SK-N-SH (cell line): ENCODE measurements around the gene R3HDM2. TPM values are rescaled to one million over a fixed set of nuclear protein-coding genes. Genes with fewer than 3 reads are reported as not detected.

ENCODE experiments used
- CTCF ChIA-PET: fragments of 300-600, 350-600 bp; formaldehyde crosslinking; extraction: SDS; loops from one replicate; lab custom pipeline; 2021; lab: Yijun Ruan, JAX
- POLR2A ChIA-PET: fragments of 350-600 bp; sonication (Branson Sonifier 250); formaldehyde crosslinking; extraction: SDS; loops from one replicate; lab custom pipeline; 2020; ENCODE audit warnings: antibody characterized with exemption, inconsistent platforms; lab: Yijun Ruan, JAX
- DNase-seq: peaks from one replicate; pipeline ENCODE4 v3.0.0; 2012
- H2AFZ ChIP-seq: fragments of 200-600 bp; sonication (generic); 2 replicates; pipeline ENCODE4 v1.8.1; 2016; ENCODE audit warnings: antibody characterized with exemption, mild to moderate bottlenecking, low read depth
- H3F3A ChIP-seq: fragments of 200-600 bp; sonication (generic); replicated peaks from 2 replicates; pipeline ENCODE3; 2016; ENCODE audit warnings: antibody characterized with exemption, mild to moderate bottlenecking; ENCODE audit not compliant: insufficient read depth
- H3K27ac ChIP-seq, 2 experiments: fragments of 200-500 bp in 1 of 2; fragments of 200-600 bp in 1 of 2; sonication (Bioruptor generic) in 1 of 2; sonication (generic), shearing (Covaris generic) in 1 of 2; 2 replicates each; pipeline versions ENCODE4 v1.5.1 to v1.6.1; 2014 to 2016; ENCODE audit warnings: low read depth in 2 of 2, inconsistent platforms in 1 of 2, low read length in 1 of 2, mild to moderate bottlenecking in 1 of 2, mixed read lengths in 1 of 2
- H3K27me3 ChIP-seq: fragments of 200-600 bp; sonication (generic), shearing (Covaris generic); 2 replicates; pipeline ENCODE4 v1.6.1; 2016; ENCODE audit warnings: mixed run types; ENCODE audit not compliant: insufficient read depth
- H3K36me3 ChIP-seq, 2 experiments: fragments of 200-500 bp in 1 of 2; fragments of 200-600 bp in 1 of 2; sonication (Bioruptor generic) in 1 of 2; sonication (generic) in 1 of 2; replicated peaks in 1 of 2; 2 replicates each; pipeline versions ENCODE3 to v1.5.1; 2014 to 2016; ENCODE audit warnings: low read length in 1 of 2, mild to moderate bottlenecking in 1 of 2; ENCODE audit not compliant: insufficient read depth in 2 of 2, control insufficient read depth in 1 of 2
- H3K4me1 ChIP-seq, 2 experiments: fragments of 200-500 bp in 1 of 2; fragments of 200-600 bp in 1 of 2; sonication (Bioruptor generic) in 1 of 2; sonication (generic), shearing (Covaris generic) in 1 of 2; 2 replicates each; pipeline versions ENCODE4 v1.5.1 to v1.6.1; 2014 to 2016; ENCODE audit warnings: low read depth in 1 of 2, low read length in 1 of 2, mixed run types in 1 of 2; ENCODE audit not compliant: insufficient read depth in 2 of 2, control insufficient read depth in 1 of 2
- H3K4me2 ChIP-seq: fragments of 200-600 bp; sonication (generic), shearing (Covaris generic); 2 replicates; pipeline ENCODE4 v1.6.1; 2017; ENCODE audit warnings: mixed run types
- H3K4me3 ChIP-seq, 2 experiments: fragments of 200-500 bp in 1 of 2; fragments of 200-600 bp in 1 of 2; sonication (Bioruptor generic) in 1 of 2; sonication (generic), shearing (Covaris generic) in 1 of 2; 2 replicates each; pipeline versions ENCODE4 v1.5.1 to v1.8.1; 2014 to 2016; ENCODE audit warnings: low read depth in 2 of 2, inconsistent platforms in 1 of 2, low read length in 1 of 2, mild to moderate bottlenecking in 1 of 2, mixed read lengths in 1 of 2, moderate library complexity in 1 of 2
- H3K79me2 ChIP-seq: fragments of 200-600 bp; sonication (generic); 2 replicates; pipeline ENCODE4 v1.8.1; 2017; ENCODE audit warnings: mild to moderate bottlenecking; ENCODE audit not compliant: insufficient read depth
- H3K9ac ChIP-seq: fragments of 200-600 bp; sonication (generic); 2 replicates; pipeline ENCODE4 v1.6.1; 2017; ENCODE audit warnings: mixed run types
- H3K9me2 ChIP-seq: fragments of 200-600 bp; sonication (generic); 2 replicates; pipeline ENCODE4 v1.6.1; 2017; ENCODE audit warnings: mixed run types
- H3K9me3 ChIP-seq: fragments of 200-600 bp; sonication (generic); 2 replicates; pipeline ENCODE4 v1.6.1; 2017; ENCODE audit warnings: mixed run types, mild to moderate bottlenecking, moderate library complexity
- H4K20me1 ChIP-seq: fragments of 200-600 bp; sonication (generic); 2 replicates; pipeline ENCODE4 v1.6.1; 2017; ENCODE audit warnings: mild to moderate bottlenecking, mixed run types; ENCODE audit not compliant: insufficient read depth
- EP300 ChIP-seq, 2 experiments: IDR thresholded peaks; 2 replicates each; pipeline versions ENCODE4 v1.4.0 to v1.6.1; 2012; ENCODE audit warnings: borderline replicate concordance in 1 of 2, low read depth in 1 of 2, low read length in 1 of 2
- EZH2phosphoT487 ChIP-seq: fragments of 200-600 bp; sonication (generic); IDR thresholded peaks from 2 replicates; pipeline ENCODE4 v1.6.1; 2017; ENCODE audit warnings: low read depth, mixed run types, mild to moderate bottlenecking, antibody characterized with exemption, moderate library complexity, borderline replicate concordance
- FOXJ3 ChIP-seq: sonication (generic); formaldehyde crosslinking; IDR thresholded peaks from 2 replicates; pipeline ENCODE4 v1.5.1; 2020; ENCODE audit warnings: mild to moderate bottlenecking, missing genetic modification reagents
- NRF1 ChIP-seq: IDR thresholded peaks from 2 replicates; pipeline ENCODE4 v1.6.1; 2012; ENCODE audit warnings: low read depth, mild to moderate bottlenecking, low read length
- WGBS: methylation state at CpG from one replicate; pipeline ENCODE4 v1.1.6; 2017; ENCODE audit warnings: low lambda C conversion rate; 5-methylcytosine and 5-hydroxymethylcytosine counted together
- polyA plus RNA-seq, 3 experiments: library from polyadenylated mRNA; depleted of rRNA; stranded (reverse); fragments of >200 nt; gene quantifications; 2 replicates each; pipeline ENCODE4 v1.2.3, GENCODE V29; 2012
- TF ChIP-seq, protein P1 (sequence below): IDR thresholded peaks from 2 replicates; pipeline ENCODE4 v1.4.0; 2012; ENCODE audit warnings: low read depth, borderline replicate concordance
- TF ChIP-seq, protein P2 (sequence below): fragments of 150-350 bp; IDR thresholded peaks from 2 replicates; pipeline ENCODE4 v1.6.1; 2016; ENCODE audit warnings: mild to moderate bottlenecking, low read depth, low read length

R3HDM2 gene
- polyA plus RNA-seq, 1 of the 3 experiments (the other 2 are of a cell fraction): 23.1 TPM

DNA sequence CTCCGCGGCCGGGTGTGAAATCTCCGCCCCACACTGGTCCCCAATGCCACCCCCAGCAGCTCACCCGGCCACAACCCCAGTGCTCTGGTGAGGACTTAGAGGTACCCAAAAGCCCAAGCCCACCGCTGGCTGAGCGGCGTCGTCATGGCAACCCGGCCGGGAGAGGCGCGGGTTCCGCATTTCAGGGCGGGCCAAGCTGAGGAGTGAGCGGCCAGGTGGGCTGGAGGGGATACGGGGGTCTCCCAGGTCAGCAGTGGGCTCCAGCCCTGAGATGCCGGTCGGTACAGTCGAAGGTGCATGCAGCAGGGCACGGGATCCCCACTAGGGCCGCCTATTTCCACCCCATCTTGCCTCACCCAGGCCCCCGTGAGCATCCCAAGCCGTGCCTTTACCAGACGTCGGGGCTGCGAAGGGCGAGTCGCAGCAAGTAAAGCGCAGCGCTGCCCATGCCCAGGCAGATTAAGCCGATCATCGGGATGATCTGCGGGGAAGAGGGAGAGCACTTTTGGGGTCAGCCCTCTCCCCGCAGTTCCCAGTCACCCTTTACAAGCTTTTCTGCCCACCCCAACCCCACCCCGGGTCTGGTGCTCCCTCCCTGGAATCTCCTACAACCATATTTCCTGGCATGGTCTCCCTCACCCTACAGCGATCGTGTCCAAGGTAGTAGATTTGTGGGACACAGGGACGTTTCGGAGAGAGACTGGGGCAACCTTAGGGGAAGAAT, 194.5 kb downstream of the R3HDM2 start:
- no peak for DNase-seq
- Histone ChIP-seq H3F3A (peaks cover 10% of the 10 kb centered on the region), H3K9me2 (no peaks in the 10 kb centered on the region), H3K27ac (no peak overlapping the region), H3K79me2 (peaks cover 9% of the 10 kb centered on the region; the same call in 1 of the 2 replicates), H3K9me3 (no peaks in the 10 kb centered on the region), H4K20me1 (no peaks in the 10 kb centered on the region), H3K27me3 (peaks cover 9% of the 10 kb centered on the region; the same call in 1 of the 2 replicates), H3K36me3 (peaks cover 19 to 36% of the 10 kb centered on the region in 2 experiments), H3K4me2 (no peak overlapping the region), H3K4me1 (peaks cover 8 to 39% of the 10 kb centered on the region in 2 experiments; a peak in 2 of 4 replicates), H3K9ac (no peak overlapping the region), H3K4me3 (no peak overlapping the region), H2AFZ (no peak overlapping the region)
- ChIA-PET CTCF (interaction anchor here (11.9 to 31.5 kb wide), 2 partner anchors 9 to 24 kb away, joined by 271 to 937 read pairs; partner anchors contain the start of genes NXPH4 and SHMT2), POLR2A (interaction anchor here (1.0 kb wide), 1 partner anchor 277 kb away, joined by 3 read pairs; no protein-coding TSS in a partner anchor)
- TF ChIP-seq FOXJ3 (CRISPR knock-in tag) (no peak), EP300 (IDR thresholded peaks at IDR 0.05; ENCODE audit: borderline replicate concordance in 1 of 2, low read depth in 1 of 2, low read length in 1 of 2) (no peak), EZH2phosphoT487 (no peak)
- TF ChIP-seq, protein P1, sequence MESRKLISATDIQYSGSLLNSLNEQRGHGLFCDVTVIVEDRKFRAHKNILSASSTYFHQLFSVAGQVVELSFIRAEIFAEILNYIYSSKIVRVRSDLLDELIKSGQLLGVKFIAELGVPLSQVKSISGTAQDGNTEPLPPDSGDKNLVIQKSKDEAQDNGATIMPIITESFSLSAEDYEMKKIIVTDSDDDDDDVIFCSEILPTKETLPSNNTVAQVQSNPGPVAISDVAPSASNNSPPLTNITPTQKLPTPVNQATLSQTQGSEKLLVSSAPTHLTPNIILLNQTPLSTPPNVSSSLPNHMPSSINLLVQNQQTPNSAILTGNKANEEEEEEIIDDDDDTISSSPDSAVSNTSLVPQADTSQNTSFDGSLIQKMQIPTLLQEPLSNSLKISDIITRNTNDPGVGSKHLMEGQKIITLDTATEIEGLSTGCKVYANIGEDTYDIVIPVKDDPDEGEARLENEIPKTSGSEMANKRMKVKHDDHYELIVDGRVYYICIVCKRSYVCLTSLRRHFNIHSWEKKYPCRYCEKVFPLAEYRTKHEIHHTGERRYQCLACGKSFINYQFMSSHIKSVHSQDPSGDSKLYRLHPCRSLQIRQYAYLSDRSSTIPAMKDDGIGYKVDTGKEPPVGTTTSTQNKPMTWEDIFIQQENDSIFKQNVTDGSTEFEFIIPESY: no peak
- TF ChIP-seq, protein P2, sequence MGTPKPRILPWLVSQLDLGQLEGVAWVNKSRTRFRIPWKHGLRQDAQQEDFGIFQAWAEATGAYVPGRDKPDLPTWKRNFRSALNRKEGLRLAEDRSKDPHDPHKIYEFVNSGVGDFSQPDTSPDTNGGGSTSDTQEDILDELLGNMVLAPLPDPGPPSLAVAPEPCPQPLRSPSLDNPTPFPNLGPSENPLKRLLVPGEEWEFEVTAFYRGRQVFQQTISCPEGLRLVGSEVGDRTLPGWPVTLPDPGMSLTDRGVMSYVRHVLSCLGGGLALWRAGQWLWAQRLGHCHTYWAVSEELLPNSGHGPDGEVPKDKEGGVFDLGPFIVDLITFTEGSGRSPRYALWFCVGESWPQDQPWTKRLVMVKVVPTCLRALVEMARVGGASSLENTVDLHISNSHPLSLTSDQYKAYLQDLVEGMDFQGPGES: no peak
- 91% methylated on average over 20 of the region's 40 CpGs for WGBS

DNA sequence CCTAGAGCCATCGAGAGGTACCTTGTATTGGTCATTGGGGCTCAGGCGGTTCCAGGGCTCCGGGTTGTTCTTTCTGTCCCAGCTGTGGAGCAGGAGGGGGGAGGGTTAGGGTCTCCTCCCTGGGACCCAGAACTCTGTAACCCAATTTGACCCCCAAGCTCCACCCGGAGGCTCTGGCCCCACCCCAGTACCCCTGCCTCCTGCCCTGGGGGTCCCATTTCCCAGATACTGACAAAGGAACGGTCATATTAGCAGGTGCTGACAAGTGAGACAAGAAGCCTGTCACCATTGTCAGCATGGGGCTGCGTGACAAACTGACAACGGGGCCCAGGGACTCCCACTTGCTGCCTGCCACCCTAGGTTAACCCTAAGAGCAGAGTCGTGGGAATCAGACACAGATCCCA, 195.1 kb downstream of the R3HDM2 start:
- Histone ChIP-seq H2AFZ (no peak overlapping the region), H4K20me1 (no peaks in the 10 kb centered on the region), H3K27ac (no peak overlapping the region), H3K79me2 (peaks cover 15% of the 10 kb centered on the region), H3K9me3 (no peaks in the 10 kb centered on the region), H3K27me3 (peaks cover 3% of the 10 kb centered on the region; the same call in 1 of the 2 replicates), H3K9me2 (no peaks in the 10 kb centered on the region), H3K36me3 (peaks cover 22 to 37% of the 10 kb centered on the region in 2 experiments), H3K9ac (no peak overlapping the region)
- POLR2A ChIA-PET: interaction anchor here (1.0 kb wide), 1 partner anchor 277 kb away, joined by 3 read pairs; no protein-coding TSS in a partner anchor
- CTCF ChIA-PET: interaction anchor here (11.9 to 31.5 kb wide), 2 partner anchors 8 to 23 kb away, joined by 271 to 937 read pairs; partner anchors contain the start of genes NXPH4 and SHMT2
- TF ChIP-seq NRF1: no peak
- TF ChIP-seq, all 33 proteins: peak for 0
- peaks cover 2 to 39% of the 10 kb centered on the region in 2 experiments; a peak in 2 of 4 replicates for H3K4me1 ChIP-seq
- no peak for DNase-seq
- WGBS: 100% methylated on average over 5 of the region's 8 CpGs
- peaks cover 9% of the 10 kb centered on the region for H3F3A ChIP-seq
- H3K4me3 ChIP-seq: no peak overlapping the region
- H3K4me2 ChIP-seq: no peak overlapping the region
